Measurements from ENCODE around the gene HMGA1. TPM values are rescaled to one million over a fixed set of nuclear protein-coding genes. Genes with fewer than 3 reads are reported as not detected.
"Not testable (repeated sequence)": the region's sequence is repeated elsewhere in the genome, so short reads cannot be mapped to it uniquely, and the experiment has no call there.

HMGA1 gene
- total RNA-seq, 4 donors from 2014 or later: 93.3 to 127 (median 111) TPM

DNA sequence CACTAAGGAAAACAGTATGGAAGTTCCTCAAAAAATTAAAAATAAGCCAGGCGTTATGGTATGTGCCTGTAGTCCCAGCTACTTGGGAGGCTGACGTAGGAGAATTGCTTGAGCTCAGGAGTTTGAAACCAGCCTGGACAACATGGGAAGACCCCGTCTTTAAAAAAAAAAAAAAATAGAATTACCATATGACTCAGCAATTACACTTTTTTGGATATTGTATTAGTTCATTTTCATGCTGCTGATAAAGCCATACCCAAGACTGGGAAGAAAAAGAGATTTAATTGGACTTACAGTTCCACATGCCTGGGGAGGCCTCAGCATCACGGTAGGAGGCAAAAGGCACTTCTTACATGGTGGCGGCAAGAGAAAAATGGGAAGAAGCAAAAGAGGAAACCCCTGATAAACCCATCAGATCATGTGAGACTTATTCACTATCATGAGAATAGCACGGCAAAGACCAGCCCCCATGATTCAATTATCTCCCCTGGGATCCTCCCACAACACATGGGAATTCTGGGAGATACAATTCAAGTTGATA, 22.9 kb downstream of the HMGA1 start:
- H3K36me3 ChIP-seq: no peaks in the 10 kb centered on the region
- 92% methylated on average over 6 of the region's 6 CpGs for WGBS
- no peak overlapping the region for H3K4me3 ChIP-seq
- no peak for DNase-seq (ENCODE audit: low spot score in 2 of 2)
- TF ChIP-seq, protein P1, sequence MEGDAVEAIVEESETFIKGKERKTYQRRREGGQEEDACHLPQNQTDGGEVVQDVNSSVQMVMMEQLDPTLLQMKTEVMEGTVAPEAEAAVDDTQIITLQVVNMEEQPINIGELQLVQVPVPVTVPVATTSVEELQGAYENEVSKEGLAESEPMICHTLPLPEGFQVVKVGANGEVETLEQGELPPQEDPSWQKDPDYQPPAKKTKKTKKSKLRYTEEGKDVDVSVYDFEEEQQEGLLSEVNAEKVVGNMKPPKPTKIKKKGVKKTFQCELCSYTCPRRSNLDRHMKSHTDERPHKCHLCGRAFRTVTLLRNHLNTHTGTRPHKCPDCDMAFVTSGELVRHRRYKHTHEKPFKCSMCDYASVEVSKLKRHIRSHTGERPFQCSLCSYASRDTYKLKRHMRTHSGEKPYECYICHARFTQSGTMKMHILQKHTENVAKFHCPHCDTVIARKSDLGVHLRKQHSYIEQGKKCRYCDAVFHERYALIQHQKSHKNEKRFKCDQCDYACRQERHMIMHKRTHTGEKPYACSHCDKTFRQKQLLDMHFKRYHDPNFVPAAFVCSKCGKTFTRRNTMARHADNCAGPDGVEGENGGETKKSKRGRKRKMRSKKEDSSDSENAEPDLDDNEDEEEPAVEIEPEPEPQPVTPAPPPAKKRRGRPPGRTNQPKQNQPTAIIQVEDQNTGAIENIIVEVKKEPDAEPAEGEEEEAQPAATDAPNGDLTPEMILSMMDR (IDR thresholded peaks at IDR 0.05): no peak
- no peaks in the 10 kb centered on the region for H3K9me3 ChIP-seq
- no peak overlapping the region for H3K27ac ChIP-seq
- no peaks in the 10 kb centered on the region for H3K27me3 ChIP-seq
- no peaks in the 10 kb centered on the region for H3K4me1 ChIP-seq

DNA sequence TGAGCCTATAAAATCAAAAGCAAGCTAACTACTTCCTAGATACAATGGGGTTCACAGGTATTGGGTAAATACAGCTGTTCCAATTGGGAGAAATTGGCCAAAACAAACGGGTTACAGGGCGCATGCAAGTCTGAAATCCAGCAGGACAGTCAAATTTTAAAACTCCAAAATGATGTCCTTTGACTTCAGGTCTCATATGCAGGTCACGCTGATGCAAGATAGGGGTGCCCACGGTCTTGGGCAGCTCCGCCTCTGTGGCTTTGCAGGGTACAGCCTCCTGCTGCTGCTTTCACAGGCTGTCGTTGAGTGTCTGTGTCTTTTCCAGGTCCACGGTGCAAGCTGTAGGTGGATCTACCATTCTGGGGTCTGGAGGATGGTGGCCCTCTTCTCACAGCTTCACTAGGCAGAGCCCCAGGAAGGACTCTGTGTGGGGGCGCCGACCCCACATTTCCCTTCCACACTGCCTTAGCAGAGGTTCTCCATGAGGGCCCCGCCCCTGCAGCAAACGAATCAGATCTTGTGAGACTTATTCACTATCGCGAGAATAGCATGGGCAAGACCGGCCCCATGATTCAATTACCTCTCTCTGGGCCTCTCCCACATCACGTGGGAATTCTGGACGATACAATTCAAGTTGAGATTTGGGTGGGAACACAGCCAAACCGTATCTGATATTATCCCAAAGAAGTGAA, 24.0 kb downstream of the HMGA1 start:
- Histone ChIP-seq H3K9me3 (no peaks in the 10 kb centered on the region), H3K27me3 (no peaks in the 10 kb centered on the region), H3K4me3 (no peak overlapping the region), H3K36me3 (no peaks in the 10 kb centered on the region), H3K27ac (no peak overlapping the region), H3K4me1 (no peaks in the 10 kb centered on the region)
- WGBS: 88% methylated on average over 17 of the region's 17 CpGs
- DNase-seq (ENCODE audit: low spot score in 2 of 2): no peak
- TF ChIP-seq, protein P1 (IDR thresholded peaks at IDR 0.05): no peak
- no peak for TF ChIP-seq POLR2A (IDR thresholded peaks at IDR 0.05)
- TF ChIP-seq EP300 (IDR thresholded peaks at IDR 0.05): no peak
- no peak for TF ChIP-seq POLR2AphosphoS5 (IDR thresholded peaks at IDR 0.05)

DNA sequence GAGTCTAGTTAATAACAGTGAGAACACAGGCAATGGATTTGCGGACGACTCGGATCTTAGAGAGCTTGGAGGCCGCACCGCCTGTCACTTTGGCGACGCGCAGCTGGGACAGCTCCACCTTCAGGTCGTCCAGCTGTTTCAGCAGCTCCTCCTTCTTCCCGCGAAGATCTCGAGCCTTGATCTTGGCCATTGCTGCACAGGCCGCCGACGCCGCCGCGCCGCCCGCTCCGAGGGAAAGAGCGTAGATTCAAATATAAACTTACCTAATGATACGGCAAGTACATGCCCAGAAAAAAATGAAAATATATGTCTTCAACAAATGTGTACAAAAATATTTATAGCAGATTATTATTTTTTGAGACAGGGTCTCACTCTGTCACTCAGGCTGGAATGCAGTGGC, 26.8 kb downstream of the HMGA1 start:
- not testable (repeated sequence) for H3K36me3 ChIP-seq; H3K27me3 ChIP-seq; DNase-seq (ENCODE audit: low spot score in 2 of 2); H3K9me3 ChIP-seq; H3K4me1 ChIP-seq; H3K27ac ChIP-seq; H3K4me3 ChIP-seq
- 82% methylated on average over 23 of the region's 23 CpGs for WGBS

DNA sequence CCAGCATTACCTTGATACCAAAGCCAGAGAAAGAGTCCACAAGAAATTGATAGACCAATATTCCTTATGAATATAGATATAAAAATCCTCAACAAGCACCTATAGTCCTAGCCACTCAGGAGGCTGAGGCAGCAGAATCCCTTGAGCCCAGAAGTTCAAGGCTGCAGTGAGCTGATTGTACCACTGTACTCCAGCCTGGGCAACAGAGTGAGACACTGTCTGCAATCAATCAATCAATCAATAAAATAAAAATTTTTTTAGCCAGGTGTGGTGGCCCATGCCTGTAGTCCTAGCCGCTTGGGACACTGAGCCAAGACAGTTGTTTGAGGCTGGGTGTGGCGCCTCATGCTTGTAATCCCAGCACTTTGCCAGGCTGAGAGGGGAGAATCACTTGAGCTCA, 31.1 kb downstream of the HMGA1 start:
- no peak for DNase-seq (ENCODE audit: low spot score in 2 of 2)
- Histone ChIP-seq H3K9me3 (no peaks in the 10 kb centered on the region), H3K27me3 (no peaks in the 10 kb centered on the region), H3K4me1 (no peaks in the 10 kb centered on the region), H3K27ac (no peak overlapping the region), H3K36me3 (no peaks in the 10 kb centered on the region), H3K4me3 (no peak overlapping the region)
- TF ChIP-seq, protein P1 (IDR thresholded peaks at IDR 0.05): no peak
- TF ChIP-seq EP300 (IDR thresholded peaks at IDR 0.05) (no peak), POLR2AphosphoS5 (IDR thresholded peaks at IDR 0.05) (no peak), POLR2A (IDR thresholded peaks at IDR 0.05) (no peak)
- WGBS: 80% methylated on average over 2 of the region's 2 CpGs

DNA sequence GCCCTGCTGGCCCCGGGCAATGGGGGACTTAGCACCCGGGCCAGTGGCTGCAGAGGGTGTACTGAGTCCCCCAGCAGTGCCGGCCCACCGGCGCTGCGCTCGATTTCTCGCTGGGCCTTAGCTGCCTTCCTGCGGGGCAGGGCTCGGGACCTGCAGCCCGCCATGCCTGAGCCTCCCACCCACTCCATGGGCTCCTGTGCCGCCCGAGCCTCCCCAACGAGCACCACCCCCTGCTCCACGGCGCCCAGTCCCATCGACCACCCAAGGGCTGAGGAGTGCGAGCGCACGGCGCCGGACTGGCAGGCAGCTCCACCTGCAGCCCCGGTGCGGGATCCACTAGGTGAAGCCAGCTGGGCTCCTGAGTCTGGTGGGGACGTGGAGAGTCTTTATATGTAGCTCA, 32.5 kb downstream of the HMGA1 start:
- 95% methylated on average over 20 of the region's 25 CpGs for WGBS
- H3K4me1 ChIP-seq; H3K27ac ChIP-seq; H3K4me3 ChIP-seq; H3K9me3 ChIP-seq; H3K36me3 ChIP-seq; H3K27me3 ChIP-seq; DNase-seq (ENCODE audit: low spot score in 2 of 2): not testable (repeated sequence)

DNA sequence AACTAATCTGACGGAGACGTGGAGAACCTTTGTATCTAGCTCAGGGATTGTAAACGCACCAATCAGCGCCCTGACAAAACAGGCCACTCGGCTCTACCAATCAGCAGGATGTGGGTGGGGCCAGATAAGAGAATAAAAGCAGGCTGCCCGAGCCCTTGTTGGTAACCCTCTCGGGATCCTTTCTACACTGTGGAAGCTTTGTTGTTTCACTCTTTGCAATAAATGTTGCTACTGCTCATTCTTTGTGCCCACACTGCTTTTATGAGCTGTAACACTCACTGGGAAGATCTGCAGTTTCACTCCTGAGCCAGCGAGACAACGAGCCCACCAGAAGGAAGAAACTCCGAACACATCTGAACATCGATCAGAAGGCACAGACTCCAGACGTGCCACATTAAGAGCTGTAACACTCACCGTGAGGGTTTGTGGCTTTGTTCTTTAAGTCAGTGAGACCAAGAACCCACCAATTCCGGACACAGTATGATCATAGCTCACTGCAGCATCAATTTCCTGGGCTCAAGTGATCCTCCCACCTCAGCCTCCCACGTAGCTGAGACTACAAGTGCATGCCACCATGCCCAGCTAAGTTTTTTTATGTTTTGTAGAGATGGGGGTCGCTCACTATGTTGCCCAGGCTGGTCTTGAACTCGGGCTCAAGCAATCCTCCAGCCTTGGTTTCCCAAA, 33.1 kb downstream of the HMGA1 start:
- not testable (repeated sequence) for H3K9me3 ChIP-seq; H3K27me3 ChIP-seq; H3K27ac ChIP-seq; H3K4me3 ChIP-seq; H3K4me1 ChIP-seq; DNase-seq (ENCODE audit: low spot score in 2 of 2); H3K36me3 ChIP-seq
- 75% methylated on average over 17 of the region's 17 CpGs for WGBS

Data from suprapubic skin (tissue), 4 donors.